ENCODE data around the gene TUSC2.
"Not testable (repeated sequence)": the region's sequence is repeated elsewhere in the genome, so short reads cannot be mapped to it uniquely, and the experiment has no call there.

TUSC2 gene

DNA sequence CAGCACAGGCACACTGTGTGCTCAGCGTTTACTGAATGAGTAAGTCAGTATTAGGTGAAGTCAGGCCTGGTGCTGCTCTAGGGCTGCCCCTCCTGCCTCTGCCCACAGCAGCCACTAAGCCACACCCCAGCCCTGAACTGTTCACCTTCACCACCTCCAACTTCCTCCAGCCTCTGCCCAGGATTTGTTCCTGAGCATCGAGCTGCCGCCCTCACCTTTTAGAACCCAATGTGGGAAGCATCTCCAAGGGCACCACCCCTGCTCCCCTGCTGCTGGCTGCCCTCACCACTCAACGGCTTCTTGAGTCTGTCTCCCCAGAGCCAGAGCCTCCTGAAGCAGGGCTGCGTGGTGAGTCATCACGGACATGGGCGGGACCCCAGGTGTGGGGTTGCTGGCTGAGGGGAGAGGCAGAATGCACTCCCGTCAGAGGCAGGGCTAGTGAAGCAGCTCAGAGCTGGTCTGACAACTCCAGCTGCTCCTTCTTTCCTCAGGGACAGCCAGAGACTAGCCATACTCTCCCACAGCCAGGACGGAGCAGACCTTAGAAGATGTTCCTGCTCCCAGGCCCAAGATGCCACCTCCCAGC lies 11.3 kb downstream of the TUSC2 start:
- no peak for DNase-seq

DNA sequence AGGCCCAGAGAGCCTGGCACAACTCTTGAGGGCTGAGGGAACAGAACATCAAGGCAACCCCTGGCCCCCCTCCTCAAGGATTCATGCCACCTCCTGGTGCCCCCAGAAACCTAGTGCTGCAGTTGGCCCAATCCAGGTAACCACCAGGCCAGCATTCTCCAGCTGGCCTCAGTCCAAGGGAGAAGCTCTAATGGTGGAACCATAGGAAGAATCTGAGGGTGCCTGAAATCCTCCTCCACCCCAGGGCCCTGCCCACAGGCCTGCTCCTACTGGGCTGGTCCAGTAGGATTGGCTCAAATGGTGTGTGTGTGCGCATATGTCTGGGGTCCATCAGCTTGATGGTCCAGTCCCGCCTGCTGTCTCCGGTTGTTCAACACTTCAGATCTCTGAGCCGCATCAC lies 13.2 kb downstream of the TUSC2 start:
- no peak for DNase-seq

DNA sequence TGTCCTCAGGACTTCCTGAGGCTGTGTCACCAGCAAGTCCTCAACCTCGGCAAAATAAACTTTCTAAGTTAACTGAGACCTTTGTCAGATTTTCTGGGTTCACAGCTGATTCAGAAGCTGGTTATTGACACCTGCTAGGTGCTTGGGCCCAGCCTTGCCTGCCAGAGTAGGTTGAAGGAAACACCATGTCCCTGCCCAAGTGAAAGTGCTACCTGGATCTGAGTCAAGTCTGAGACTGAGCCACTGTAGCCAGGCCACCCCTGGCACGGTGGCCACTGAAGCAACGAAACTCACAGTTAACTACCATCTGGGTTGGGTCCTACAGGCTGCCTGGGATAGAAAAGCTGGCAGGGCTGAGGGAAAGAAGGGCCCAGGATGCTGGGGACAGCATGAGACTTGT lies 13.7 kb downstream of the TUSC2 start:
- DNase-seq: no peak

DNA sequence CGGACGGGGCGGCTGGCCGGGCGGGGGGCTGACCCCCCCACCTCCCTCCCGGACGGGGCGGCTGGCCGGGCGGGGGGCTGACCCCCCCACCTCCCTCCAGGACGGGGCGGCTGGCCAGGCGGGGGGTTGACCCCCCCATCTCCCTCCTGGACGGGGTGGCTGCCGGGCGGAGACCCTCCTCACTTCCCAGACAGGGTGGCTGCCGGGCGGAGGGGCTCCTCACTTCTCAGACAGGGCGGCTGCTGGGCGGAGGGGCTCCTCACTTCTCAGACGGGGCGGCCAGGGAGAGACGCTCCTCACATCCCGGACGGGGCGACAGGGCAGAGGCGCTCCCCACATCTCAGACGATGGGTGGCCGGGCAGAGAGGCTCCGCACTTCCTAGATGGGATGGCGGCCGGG lies 16.0 kb downstream of the TUSC2 start:
- DNase-seq: not testable (repeated sequence)

DNA sequence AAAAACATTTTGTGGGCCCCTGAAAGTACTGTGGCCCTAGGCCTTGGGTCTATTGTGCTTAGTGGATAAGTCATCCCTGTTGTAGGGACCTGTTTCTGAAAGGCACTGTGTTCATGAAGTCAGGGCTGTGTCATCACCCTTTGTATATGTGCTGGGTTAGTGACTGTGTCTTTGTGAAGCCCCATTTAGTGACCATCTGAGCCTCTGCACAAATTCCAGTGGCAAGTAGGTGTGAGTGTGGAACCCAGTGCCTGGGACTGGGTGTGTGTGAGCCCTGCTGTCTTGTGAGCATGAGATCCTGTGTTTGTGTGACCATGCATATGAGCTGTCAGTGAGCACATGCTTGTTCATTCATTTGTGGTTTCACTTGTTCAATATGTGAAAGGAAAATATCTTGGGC lies 23.4 kb downstream of the TUSC2 start:
- DNase-seq: no peak

- no peak for DNase-seq
Measured at GRCh38 chr3:50303013-50303815, 24.8 kb downstream of the TUSC2 start, which contains the start of gene HYAL1. Gene HYAL1, minus strand, starts transcription at chr3:50303574. Its CDS starts 618 bp downstream, at chr3:50302956.

DNA sequence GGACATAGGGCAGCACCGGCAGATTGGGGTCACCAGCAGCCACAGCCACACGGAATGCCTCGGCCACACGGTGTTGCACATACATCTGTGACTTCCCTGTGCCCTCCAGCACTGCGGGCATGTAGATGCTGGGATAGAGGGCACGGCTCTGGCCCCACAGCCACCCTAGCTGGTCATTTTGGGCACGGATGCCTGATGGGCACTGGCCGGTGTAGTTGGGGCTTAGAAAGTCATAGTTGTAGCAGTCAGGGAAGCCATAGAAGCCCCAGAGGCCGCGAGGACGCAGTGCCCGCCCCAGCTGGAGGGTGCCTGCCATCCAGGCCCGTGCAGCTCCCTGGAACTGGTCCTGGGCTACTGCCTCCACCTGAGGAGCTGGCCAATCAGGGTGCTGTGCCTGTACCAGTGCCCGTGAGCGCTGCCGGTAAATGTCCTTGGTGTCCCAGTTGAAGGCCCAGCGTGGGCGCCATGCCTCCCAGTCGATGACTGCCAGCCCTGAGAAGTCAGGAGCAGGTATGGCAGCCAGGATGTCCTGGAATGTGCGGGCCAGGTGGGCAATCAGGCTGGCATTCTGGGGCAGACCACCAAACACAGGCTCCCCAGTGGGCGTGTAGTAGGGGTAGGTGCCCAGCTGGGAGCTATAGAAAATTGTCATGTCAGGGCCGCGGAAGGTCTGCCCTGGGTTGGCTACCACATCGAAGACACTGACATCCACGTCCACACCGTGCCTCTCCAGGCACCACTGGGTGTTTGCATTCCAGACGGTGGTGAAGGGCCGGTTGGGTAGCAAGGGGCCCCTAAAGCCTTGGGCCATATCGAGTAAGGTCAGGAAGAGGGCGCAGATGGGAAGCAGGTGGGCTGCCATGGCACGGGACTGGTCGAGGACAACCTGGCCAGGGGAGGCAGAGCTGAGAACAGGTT lies 25.7 kb downstream of the TUSC2 start:
- no peak for DNase-seq

- no peak for DNase-seq
Measured at GRCh38 chr3:50300681-50301254, 27.3 kb downstream of the TUSC2 start.

GRCh38 chr3:50299929-50300680 lies 27.9 kb downstream of the TUSC2 start:
- DNase-seq: no peak

DNA sequence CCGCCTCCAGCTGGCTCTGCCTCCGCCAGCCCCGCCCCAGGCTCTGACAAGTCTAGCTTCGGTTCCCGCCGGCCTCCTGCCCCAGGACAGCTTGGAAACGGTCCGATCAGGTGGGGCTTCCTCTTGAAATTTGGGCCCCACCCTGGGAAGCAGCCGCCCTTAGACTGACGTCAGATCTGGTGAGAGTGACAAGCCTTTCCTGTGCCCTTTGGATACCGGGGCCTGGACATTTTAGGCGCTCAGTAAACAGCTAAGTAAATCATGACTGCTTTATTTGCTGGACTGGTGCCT lies 28.4 kb downstream of the TUSC2 start:
- no peak for DNase-seq

GRCh38 chr3:50298836-50299637 lies 29.0 kb downstream of the TUSC2 start, which contains the start of the genes HYAL3 and NAA80:
Gene HYAL3, minus strand, starts transcription at chr3:50299405. Its CDS starts 3,803 bp downstream, at chr3:50295602.
Gene NAA80, minus strand, starts transcription at chr3:50299405. Its CDS starts 1,942 bp downstream, at chr3:50297463.
- peak; percentile 99 for DNase-seq

DNA sequence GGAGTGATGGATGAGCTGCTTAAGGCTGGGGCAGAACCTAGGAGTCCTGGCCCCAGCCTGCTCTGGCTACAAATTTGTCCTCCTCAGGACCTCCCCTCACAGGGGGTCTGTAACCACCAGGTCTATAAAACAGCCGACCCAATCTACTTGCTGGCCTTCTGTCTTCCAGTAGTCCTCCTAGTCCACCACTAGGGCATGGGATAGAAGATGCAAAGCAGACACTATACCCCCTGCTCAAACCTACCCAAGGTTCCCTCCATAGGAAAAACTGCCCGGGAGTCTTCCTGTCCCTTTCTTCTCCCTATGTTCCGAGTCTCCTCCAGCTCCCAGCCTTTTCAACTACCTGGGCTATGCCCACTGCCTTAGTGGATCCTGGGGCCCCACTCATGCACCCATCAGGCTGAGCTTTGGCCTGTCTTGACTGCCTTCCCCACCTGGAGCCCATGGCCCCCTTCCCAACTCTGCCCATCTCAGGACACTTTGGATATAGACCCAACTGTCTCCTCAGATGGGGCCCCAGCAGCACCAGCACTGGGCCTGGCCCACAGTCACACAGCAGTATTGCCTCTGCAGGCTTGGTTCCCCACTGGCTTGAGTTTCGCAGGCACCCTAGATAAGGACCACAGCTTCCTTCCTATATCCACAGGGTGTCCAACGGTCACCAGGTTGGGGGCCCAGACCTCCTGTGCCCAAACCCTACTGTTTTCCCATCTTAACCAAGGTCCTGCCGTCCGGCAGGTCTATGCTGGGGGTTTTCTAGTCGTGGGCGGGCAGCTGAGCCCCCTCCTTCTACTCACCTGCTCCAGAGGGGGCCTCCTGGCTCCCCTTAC lies 29.9 kb downstream of the TUSC2 start:
- no peak for DNase-seq

- no peak for DNase-seq
Measured at GRCh38 chr3:50297384-50297775, 30.6 kb downstream of the TUSC2 start.

DNA sequence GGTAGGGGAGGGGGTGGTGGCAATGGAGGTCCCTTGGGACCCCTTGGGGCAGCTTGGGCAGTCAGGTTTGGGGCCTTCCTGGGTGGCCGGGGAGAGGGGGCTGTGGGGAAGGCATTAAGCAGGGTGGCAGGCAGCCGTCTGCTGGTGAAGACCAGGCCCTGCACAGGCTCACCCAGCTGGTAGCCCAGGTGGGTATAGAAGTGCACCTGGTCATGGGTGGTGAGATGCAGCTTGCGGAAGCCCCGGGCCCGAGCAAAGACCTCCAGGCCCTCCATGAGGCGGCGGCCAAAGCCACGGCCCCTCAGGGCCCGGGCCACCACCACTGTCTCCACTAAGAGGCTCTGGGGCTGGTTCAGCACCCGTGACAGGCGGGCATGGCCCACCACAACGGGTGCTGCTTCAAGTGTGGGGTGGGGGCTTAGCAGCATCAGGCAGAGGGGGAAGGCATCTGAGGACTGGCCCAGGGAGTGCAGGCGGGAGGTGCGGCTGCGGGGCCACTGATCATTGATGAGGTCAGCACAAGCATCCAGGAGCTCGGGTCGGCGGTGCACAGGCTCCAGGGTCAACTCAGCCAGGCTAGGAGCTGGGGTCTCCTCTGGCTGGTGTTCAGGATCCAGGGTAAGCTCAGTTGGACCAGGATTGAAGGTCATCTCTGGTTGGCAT lies 31.2 kb downstream of the TUSC2 start:
- DNase-seq: no peak

DNA sequence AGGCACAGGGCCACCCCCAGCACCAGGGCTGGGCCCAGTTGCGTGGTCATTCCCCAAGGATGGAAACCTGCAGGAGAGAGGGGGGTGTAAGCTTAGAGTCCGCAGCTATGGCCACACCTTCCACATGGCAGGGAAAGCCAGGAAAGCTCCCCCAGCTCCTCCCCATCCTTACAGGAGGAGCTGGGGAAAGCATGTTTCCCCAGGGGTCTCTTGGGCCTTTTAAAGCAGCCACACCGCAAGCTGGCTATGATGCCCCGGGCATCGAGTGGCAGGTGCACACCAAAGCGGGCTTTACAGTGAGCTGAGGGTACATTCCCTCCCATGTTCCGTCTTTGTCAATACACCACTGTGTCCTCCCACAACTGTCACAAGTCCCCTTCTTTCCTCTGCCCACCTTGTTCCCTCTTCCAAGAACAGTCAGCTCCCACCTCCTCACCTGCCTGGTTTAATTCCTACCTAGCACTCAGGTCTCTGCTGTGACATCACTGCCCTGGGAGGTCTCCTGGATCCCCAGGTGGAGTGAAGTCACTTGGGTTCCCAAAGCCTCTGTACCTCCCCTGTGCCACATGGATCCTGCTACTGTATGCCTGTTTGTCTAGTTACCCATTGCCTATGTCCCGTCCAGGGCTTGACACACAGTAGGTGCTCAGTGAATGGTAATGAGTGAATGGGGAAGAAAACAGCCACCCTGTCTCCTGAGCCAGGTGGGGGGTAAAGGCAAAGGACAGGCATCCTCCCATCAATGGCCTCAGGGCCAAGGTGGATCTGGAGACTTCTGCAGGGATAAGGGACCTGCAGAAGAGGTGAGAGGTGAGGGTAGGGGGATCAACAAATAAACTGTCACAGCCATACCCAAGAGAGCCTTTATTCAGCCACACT lies 32.2 kb downstream of the TUSC2 start:
- DNase-seq: no peak

DNA sequence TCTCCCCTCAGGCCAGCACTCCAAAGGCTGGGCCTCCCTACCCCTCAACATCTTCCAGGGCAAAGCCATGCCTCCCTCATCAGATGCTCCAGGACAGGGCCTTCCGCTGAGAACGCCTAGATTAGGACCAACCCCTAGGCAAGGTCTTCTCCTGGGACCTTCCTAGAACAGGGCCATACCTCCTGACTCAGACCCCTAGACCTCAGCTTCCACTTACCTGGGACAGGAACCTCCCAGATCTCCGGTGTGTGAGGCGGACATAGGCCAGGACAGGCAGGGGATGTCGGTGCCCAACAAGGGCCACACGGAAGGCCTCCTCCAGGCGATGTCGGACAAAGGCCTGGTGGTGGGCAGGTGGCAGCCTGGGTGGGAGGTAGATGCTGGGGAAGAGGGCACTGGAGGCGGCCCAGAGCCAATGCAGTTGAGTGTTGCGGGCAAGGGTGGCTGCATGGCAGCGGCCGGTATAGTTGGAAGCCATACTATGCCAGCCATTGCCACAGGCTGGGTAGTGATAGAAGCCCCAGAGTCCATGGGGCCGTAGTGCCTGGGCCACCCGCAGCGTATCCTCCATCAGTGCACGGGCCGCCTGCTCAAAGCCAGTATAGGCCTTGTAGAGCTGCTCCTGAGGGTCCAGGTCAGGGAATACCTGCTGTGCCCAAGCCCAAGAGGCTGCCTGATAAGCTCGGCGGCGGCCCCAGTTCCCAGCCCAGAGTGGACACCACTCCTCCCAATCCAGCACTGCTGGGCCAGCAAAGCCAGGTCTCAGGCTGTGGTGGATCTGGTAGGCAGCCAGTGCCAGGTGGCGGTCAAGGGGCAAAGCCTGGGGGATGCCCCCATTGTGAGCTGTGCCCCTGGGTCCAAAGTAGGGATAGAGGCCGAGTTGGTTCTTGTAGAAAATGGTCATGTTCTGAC lies 33.3 kb downstream of the TUSC2 start:
- no peak for DNase-seq

- no peak for DNase-seq
Measured at GRCh38 chr3:50294089-50294488, 33.9 kb downstream of the TUSC2 start.
